Measurements from ENCODE around the gene AK2. TPM values are rescaled to one million over a fixed set of nuclear protein-coding genes. Genes with fewer than 3 reads are reported as not detected.

Gene AK2
- total and polyA plus RNA-seq, 2 donors (not counting 3 experiments of a cell fraction or from before 2014, with no cell fraction given), result 107 to 134 TPM

DNA sequence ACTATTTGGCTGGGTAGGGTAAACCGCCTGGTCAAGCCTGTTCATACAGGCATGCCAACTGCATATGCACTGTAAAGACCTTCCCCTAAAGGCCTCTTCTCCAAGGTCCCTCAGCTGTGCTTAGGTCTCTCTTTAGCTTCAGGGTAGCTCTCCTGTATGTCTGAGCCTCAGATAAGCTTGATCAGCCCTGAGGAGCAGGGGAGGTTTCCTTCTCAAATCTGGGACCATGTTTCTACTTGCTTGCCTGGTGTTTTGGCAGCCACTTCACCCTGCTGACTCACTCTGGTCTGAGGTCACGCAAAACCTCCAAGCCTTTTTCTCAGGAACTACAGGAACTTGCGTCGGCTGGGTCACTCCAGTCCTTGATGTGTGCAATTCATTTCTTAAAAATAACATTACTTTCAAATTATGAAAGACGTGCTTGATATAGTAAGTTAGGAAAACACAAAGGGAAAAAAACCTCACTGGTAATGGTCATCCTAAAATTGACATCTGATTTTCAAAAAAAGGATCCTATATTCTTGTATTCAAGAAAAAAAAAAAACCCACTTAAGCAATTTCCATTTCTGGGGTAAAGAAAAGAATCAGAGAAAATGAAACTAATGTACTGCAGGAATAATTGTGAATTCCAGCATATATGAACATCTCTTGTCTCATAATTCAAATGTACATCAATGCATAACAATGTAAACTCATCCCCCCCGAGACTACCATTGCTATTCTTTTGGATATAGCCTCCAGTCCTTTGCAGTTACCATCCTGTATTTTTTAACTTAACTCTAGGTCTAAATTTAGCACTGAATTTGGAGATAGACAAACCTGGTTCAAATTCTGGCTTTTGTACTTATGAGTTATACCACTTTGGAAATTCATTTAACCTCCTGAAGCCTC, 47.3 kb downstream of the AK2 start:
- TF ChIP-seq POLR2AphosphoS5 (IDR thresholded peaks at IDR 0.05; ENCODE audit: insufficient read depth, low read depth, low read length) (peak; percentile 58), EZH2 (IDR thresholded peaks at IDR 0.05; ENCODE audit: borderline replicate concordance, low read depth, low read length, severe bottlenecking) (no peak), MYC (IDR thresholded peaks at IDR 0.05; ENCODE audit: low read depth, low read length) (no peak), POLR2A (IDR thresholded peaks at IDR 0.05; ENCODE audit: low read depth, low read length) (no peak), GATA2 (IDR thresholded peaks at IDR 0.05; ENCODE audit: insufficient read depth, insufficient read length, low read depth, low read length) (no peak), FOS (IDR thresholded peaks at IDR 0.05; ENCODE audit: borderline replicate concordance, insufficient read depth, low read length) (peak; percentile 96), JUN (IDR thresholded peaks at IDR 0.05; ENCODE audit: borderline replicate concordance, insufficient read depth, insufficient read length, low read depth) (peak; percentile 90)
- TF ChIP-seq, protein P1, sequence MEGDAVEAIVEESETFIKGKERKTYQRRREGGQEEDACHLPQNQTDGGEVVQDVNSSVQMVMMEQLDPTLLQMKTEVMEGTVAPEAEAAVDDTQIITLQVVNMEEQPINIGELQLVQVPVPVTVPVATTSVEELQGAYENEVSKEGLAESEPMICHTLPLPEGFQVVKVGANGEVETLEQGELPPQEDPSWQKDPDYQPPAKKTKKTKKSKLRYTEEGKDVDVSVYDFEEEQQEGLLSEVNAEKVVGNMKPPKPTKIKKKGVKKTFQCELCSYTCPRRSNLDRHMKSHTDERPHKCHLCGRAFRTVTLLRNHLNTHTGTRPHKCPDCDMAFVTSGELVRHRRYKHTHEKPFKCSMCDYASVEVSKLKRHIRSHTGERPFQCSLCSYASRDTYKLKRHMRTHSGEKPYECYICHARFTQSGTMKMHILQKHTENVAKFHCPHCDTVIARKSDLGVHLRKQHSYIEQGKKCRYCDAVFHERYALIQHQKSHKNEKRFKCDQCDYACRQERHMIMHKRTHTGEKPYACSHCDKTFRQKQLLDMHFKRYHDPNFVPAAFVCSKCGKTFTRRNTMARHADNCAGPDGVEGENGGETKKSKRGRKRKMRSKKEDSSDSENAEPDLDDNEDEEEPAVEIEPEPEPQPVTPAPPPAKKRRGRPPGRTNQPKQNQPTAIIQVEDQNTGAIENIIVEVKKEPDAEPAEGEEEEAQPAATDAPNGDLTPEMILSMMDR (IDR thresholded peaks at IDR 0.05; ENCODE audit: extremely low read depth in 1 of 2, insufficient read depth in 1 of 2, low read depth in 1 of 2, low read length in 2 of 2), result no peak
- TF ChIP-seq, protein P2, sequence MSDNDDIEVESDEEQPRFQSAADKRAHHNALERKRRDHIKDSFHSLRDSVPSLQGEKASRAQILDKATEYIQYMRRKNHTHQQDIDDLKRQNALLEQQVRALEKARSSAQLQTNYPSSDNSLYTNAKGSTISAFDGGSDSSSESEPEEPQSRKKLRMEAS (IDR thresholded peaks at IDR 0.05; ENCODE audit: insufficient read depth, insufficient read length), result no peak
- peak; percentile 100 for FAIRE-seq
- Histone ChIP-seq H3K4me1 (ENCODE audit: control insufficient read depth, extremely low read depth, insufficient read depth, low read length) (peaks cover 27% of the 10 kb centered on the region), H3K36me3 (ENCODE audit: control insufficient read depth in 2 of 2, extremely low read depth in 1 of 2, insufficient read depth in 2 of 2, low read length in 2 of 2) (no peaks in the 10 kb centered on the region), H3K79me2 (ENCODE audit: control insufficient read depth, insufficient read depth, low read length) (no peaks in the 10 kb centered on the region), H3K9me3 (replicated peaks; ENCODE audit: control insufficient read depth, insufficient read depth, low read length) (no peaks in the 10 kb centered on the region), H4K20me1 (replicated peaks; ENCODE audit: control insufficient read depth, extremely low read depth, insufficient read depth, low read length) (no peaks in the 10 kb centered on the region), H3K4me2 (ENCODE audit: insufficient read depth, low read length) (peak overlapping the region; percentile 83), H2AFZ (ENCODE audit: low read depth, low read length) (peak overlapping the region; percentile 55), H3K9me1 (replicated peaks; ENCODE audit: control insufficient read depth, extremely low read depth, insufficient read depth, low read length) (no peaks in the 10 kb centered on the region), H3K4me3 (replicated peaks in 1 of 3; ENCODE audit: insufficient read depth in 1 of 3, low read depth in 1 of 3, low read length in 3 of 3) (no peak overlapping the region), H3K27me3 (ENCODE audit: control insufficient read depth in 2 of 2, insufficient read depth in 2 of 2, low read length in 2 of 2) (no peaks in the 10 kb centered on the region), H3K9ac (replicated peaks; ENCODE audit: extremely low read depth, insufficient read depth, low read length) (peak overlapping the region; percentile 42), H3K27ac (ENCODE audit: insufficient read depth, low read depth, low read length) (peak overlapping the region; percentile 87)
- CTCF ChIA-PET, result interaction anchor here (0.6 to 1.9 kb wide), 5 partner anchors 9 to 56 kb away, joined by 3 to 8 read pairs (median 4); no protein-coding TSS in a partner anchor
- intact Hi-C loops (cut with micrococcal nuclease), result loop anchor here (1.0 kb wide), 4 partner anchors 8 to 16 kb away; no protein-coding TSS in a partner anchor
- dilution Hi-C loops (cut with MboI; ENCODE audit: extremely low pct_ligation_motif_present, low sequenced_read_pairs), result no loop called here
- DNase-seq (ENCODE audit: low read depth, low spot score), result peak; percentile 97
- BruUV-seq (replicated peaks), result TSS peak; percentile 42
- POLR2A ChIA-PET, result no interaction called here
